Renal cortical epithelial cell (primary cell): ENCODE data around the gene GLRX3. TPM values are rescaled to one million over a fixed set of nuclear protein-coding genes. Genes with fewer than 3 reads are reported as not detected.
"Not testable (repeated sequence)": the region's sequence is repeated elsewhere in the genome, so short reads cannot be mapped to it uniquely, and the experiment has no call there.

ENCODE experiments used
- DNase-seq: peaks from one replicate; pipeline ENCODE4 v3.0.0-alpha.2; 2011; ENCODE audit warnings: low read depth
- total RNA-seq: library from RNA; depleted of rRNA; stranded (reverse); fragments of >200 nt; gene quantifications from 2 replicates; pipeline ENCODE4 v1.2.3, GENCODE V29; 2014

Gene GLRX3
- 83.9 and 154 TPM in 2 replicates for total RNA-seq

DNA sequence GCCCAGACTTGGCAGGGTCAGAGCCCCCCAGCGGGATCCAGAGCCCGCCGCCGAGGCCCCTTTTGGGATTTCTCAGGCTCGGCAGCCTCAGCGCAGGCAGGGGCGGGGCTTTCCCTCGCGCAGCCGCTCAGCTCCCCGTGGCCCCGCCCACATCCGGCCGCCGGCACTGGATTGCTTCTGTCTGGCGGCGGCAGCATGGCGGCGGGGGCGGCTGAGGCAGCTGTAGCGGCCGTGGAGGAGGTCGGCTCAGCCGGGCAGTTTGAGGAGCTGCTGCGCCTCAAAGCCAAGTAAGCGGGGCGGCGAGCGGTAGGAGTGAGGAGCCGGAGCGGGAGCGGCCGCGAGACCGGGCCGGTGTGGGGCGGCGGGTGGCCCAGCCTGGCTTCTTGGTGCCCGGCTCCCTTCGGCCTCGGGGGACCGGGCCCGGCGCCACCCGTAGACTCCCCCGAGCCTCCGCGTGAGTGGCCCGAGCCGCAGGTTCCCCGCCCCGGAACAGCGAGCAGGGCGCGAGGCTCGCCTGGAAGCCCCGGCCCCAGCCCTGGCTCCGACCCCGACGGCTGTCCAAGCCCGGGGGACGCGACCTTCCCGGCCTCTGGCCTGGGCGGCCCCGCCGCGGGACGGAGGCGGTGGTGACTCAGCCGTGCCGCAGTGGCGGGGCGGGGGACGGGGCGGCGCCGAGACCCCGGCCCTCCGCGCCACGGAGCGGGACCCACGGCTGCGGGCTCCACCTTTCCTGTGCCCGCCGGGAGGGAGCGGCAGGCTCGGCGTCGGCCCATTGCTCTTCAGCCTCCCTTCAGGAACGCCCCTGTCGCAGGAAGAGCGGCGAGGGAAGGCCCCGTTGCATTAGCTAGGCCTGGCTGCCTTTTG lies at the start of gene GLRX3:
Gene GLRX3, plus strand, starts transcription at position 166 of the 864 bp plus-strand sequence. Its CDS starts 30 bp downstream, at position 196.
- peak; percentile 34 for DNase-seq

DNA sequence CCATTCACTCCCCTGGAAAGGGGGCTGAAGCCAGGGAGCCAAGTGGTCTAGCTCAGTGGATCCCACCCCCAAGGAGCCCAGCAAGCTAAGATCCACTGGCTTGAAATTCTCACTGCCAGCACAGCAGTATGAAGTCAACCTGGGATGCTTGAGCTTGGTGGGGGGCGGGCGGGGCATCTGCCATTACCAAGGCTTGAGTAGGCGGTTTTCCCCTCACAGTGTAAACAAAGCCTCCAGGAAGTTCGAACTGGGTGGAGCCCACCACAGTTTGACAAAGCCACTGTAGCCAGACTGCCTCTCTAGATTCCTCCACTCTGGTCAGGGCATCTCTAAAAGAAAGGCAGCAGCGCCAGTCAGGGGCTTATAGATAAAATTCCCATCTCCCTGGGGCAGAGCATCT lies 45.6 kb upstream of the GLRX3 start:
- DNase-seq: not testable (repeated sequence)

DNA sequence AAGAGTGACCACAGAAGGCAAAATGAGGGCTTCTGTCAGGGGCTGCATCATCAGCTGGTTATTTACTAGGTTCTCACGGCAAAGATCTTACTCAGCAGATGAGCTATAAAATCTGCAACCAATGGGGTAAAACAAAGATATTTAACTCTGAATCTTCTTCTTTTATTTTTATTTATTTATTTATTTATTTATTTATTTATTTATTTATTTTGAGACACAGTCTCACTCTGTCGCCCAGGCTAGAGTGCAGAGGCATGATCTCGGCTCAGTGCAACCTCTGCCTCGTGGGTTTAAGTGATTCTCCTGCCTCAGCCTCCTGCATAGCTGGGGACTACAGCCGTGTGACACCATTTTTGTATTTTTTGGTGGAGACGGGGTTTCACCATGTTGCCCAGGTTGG lies 36.8 kb upstream of the GLRX3 start:
- DNase-seq: no peak

DNA sequence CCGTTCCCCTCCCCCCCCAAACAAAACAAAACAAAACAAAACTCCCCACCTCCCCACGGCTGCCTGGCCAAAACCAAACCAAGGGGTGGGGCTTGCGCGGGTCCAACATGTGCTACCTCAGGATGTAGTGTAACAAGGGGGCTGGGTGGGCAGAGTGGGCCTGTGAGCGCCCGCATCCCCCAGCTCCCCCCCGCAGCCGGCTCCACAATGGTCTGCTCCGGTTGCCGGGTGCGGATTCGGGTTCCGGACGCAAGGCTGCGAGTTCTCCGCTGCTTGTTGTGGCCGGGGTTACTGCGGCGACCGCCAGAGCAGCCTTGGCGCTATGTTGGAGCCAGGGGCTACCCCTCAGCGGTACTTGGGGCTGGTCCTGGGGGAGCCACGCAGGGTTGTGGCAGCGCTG lies 30.5 kb upstream of the GLRX3 start:
- DNase-seq: no peak

DNA sequence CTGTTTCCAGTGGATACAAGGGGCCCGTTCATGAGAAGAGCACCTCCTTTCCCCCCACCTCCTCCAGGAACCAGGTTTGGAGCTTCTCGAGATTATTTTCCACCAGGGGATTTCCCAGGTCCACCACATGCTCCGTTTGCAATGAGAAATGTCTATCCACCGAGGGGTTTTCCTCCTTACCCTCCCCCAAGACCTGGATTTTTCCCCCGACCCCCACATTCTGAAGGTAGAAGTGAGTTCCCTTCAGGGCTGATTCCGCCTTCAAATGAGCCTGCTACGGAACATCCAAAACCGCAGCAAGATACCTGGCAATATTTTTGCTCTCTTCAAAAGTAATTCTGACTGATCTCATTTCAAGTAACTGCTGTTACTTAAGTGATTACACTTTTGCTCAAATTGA lies 28.0 kb upstream of the GLRX3 start:
- DNase-seq: not testable (repeated sequence)

DNA sequence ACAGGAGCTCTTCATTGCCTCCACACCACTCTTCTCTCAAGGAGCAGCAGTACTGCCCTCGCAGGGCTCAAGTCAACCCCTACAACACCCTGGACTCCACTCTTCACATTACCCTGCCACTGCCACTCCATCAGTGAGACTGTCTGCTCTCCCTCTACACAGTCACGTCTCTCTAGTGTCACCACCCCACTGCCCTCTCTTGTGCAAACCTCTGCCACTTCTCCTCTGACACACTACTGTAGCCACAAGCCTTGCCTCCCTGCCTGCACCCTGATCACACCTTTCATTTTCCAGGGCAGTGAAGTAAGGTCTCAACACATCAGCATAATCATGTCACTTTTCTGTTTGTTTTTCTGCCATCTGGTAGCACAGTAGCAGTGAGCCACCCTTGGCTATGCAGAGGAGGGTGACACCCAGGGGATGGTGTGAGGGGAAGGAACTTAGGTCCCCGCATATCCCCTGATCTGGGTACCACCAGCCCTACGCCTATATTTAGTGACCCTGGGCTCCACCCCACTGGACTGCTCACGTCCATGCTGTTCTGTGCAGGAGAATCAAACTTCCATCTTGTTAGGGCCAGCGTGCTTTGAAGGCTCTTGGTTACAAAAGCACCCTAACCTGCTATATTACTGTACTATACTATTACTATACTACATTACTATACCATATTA lies 27.1 kb upstream of the GLRX3 start:
- no peak for DNase-seq

DNA sequence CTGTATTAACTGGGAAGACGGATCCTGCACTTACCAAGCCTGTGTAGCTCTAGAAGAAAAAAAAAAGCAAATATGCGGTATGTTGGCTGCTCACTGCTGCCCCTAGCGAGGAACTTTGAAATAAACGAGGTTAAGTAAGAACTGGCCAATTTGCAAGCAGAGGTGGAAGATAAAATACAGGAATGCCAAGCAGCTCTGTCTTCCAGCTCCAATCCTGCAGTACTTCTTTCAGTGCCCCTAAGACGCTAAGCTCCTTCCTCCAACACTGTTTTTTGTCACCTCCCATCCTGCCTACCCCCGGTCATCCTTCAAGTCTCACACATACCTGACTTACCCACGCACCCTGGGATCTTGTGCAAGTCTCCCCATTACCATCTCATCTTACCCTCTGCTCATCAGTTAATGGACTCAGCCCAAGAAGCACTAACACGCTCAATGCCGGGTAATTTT lies 26.4 kb upstream of the GLRX3 start:
- peak; percentile 84 for DNase-seq

DNA sequence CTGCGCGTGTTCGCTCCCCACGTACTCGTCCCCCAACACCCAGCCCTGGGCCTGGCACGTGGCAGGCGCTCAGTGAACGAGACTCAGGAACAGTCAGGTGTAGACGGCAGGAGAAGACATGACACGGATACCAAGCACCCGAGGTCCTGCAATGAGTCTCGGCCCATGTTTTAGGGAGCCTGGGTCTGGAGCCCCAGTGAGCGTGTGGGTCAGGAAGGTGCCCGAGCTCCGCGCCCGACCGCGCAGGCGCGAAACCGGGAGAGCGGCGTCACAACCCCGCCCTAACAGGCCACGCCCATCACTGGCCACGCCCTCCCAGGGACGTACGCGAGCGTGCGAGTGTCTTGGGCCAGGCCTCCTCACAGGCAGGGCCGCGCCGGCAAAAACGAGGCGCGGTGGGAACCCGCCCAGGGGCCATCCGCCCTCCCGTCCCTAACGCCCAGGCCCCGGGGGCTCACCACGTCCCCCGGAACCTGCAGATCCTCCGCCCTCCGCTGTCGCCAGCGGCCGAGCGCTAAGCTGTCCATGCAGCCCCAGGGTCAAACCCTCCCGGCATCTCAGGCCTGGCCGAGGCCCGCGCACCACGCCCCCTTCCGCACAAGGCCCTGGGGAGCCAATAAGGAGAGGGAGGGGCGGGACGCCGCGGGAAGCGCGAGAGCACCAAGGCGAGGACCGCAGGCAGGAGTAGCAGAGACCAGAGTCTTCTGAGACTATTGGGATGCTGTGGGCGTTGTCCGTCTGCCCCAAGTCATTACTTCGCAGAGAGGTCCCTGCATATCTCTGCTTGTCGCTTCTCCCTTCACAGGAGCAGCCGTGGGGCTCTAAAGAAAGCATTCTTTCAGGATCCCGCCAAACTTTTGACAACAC lies 25.7 kb upstream of the GLRX3 start, which contains the start of gene C10orf143:
Gene C10orf143, minus strand, starts transcription at position 585 of the 867 bp plus-strand sequence. Its CDS starts 58 bp downstream, at position 527.
- DNase-seq: peak; percentile 89

DNA sequence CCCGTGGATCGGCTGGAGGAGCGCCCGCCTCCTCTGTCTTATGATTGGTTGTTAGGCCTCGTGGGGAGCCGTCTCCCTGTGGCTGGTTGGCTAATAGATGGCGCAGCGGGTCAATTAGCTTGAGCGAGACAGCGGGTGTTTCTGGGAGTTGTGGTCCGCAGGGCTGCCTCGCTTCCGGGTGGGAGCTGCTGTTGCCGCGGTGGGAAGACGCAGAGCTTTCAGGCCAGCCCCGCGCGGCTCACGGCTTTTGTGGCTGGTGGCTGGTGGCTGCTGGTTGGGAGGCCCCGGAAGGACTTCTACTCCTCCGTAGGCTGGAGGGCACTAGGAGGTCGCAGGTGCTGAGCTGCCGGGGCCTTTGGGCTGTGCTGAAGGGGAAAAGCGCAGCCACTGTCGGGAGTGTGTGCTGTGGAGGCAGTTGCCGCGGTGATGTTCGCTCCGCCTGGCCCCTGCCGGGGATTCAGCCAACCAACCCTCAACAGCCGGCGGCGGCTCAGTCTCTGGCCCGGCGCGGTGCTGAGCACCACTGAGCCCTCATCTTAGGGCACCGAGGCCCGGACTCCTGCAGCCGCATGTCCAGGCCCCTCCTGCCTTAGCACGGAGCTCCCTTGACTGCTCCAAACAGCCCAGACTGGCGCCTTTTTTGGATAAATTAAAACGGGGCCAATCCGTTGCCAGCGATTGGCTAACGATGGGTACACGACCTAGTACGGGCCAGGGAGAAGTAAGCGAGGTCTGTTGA lies 24.9 kb upstream of the GLRX3 start:
- peak; percentile 93 for DNase-seq

DNA sequence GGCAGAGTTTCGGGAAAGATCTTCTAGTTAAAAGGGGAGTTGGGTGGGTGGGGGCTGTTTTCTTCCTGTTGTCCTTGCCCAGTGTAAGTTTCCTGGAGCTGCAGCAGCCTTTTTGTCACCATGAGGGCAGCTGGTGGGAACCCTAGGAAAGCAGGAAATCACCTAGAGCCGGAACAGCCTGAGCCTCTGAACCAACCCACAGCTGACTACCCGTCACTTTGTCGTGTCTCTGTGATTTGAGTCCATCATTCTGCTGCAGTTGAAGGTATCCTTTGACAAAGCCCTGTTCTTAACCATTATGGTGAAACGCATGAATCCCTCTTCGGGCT lies 24.4 kb upstream of the GLRX3 start:
- no peak for DNase-seq

DNA sequence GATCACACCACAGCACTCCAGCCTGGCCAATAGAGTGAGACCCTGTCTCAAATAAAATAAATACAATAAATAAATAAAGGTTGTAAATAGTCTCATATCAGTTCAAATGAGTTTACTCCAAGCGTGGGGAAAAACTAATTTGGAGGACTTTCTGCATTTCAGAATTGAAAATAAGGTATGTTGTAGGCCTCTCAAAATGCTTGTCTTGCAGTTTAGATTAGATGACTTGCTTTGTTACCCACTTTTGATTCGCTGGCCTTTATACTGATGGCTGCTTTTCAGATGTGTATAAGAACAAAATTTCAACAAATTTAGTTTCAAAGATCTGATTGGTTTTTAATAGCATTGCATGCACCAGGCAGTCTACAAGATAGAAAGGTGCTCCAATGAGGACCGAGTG lies 23.4 kb upstream of the GLRX3 start:
- DNase-seq: no peak

DNA sequence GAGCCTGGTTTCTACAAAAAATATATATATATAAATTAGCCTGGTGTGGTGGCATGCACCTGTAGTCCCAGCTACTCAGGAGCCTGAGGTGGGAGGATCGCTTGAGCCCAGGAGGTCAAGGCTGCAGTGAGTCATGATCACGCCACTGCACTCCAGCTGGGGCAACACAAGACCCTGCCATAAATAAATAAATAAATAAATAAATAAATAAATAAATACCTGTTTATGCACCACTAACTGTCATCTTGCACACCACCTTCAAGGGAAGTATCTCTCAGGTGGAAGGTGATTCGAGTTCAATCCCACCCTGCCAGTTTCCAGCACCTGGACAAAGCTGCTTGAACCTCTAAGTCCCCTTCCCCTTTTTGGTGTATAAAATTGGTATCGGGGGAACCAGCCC lies 19.2 kb upstream of the GLRX3 start:
- DNase-seq: not testable (repeated sequence)

DNA sequence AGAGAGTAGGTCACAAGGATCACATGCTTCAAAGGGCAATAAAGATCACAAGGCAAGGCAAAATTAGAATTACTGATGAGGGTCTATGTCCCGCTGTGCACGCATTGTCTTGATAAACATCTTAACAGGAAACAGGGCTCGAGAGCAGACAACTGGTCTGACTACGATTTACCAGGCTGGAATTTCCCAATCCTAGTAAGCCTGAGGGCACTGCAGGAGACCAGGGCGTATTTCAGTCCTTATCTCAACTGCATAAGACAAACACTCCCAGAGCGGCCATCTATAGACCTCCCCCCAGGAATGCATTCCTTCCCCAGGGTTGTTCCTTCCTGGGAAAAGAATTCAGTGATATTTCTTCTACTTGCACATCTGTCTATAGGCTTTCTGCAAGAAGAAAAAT lies 18.7 kb upstream of the GLRX3 start:
- not testable (repeated sequence) for DNase-seq

DNA sequence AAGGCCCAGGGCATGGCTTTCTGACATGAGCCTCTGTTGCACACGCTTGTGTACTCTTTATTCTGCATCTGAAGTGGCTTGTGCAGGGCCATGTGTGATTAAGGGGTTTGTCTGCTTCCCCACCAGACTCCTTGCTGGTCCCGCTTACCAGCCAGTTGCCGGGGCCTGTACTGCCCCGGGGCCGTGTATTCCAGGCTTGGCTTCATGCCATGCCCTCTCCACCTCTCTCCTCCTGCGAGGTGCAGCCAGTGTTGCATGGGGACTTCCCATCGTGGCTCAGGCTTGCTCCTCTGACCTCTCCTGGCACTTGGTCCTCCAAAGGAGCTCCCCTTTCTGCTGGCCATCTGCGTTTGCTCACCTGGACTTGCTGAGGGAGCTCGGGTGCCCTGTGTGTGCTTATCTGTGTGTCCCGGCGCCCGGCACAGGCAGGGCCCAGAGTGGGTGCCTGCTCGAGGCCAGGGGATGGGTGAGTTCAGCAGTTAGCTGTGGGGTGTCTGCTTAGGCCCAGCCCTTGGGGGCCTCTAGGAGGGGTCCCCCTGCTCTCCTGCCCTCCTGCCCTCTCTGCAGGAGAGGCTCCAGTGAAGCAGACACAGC lies 14.6 kb upstream of the GLRX3 start:
- no peak for DNase-seq

DNA sequence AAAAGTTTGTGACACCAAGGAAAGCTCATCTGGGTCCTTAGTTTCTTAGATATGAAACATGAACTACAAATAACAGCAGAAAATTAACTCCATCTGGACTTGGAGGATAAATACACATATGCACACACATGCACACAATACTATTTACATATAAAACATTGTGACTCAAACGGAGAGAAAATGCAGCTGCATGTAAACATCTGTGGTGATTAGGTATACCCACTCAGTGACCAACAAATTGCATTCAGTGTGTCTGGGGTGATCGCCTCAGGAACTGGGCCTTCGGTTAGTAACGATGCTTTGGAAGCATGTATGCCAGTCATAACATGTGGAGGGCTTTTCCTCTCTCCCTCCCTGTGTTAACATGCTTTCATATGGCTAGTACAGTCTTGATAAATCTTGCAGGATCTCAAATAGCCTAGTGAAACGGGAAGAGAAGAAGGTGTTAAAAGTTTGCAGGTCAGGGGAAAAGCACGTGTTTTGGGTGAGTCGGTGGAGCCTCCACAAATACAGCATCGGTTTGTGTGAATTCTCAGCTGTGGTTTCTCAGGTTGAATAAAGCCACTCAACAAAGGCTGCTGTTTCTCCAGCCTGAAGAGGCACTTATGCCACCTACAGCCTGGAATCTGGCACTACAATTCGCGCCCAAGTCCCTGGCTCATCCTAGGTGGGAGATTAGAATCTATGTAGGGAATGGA lies 8.7 kb upstream of the GLRX3 start:
- peak; percentile 76 for DNase-seq

DNA sequence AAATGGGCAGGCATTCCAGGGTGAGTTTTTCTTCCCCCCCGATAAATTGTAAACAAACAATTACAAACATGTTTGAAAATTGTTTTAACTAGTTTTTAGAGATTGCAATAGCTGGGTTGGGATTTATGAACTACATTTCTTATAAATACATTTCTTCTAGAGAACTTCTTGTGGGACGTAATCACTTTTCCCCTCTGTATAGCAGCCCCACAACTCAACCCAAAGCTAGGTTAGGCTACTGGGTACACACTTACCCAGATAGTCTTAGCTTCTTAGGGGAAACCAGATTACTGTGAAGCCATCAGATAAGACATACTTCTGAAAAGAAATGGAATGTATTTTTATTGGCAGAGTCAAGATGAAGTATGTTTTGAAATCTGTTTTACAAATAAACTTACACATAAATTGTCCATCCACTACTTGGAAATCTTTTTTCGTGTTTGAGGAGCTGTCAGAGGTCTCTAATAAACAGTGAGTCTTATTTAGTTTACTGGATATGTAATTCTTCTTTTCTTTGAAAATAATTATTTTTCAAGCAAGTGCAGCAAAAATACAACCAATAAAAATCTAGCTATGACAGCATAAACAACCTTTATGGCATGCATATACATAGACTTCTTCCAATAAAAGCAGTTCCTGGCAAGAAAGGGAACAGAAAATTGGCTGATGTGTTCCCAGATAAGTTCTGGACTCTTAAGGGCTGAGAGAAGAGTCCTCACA lies 8.0 kb upstream of the GLRX3 start:
- DNase-seq: no peak

DNA sequence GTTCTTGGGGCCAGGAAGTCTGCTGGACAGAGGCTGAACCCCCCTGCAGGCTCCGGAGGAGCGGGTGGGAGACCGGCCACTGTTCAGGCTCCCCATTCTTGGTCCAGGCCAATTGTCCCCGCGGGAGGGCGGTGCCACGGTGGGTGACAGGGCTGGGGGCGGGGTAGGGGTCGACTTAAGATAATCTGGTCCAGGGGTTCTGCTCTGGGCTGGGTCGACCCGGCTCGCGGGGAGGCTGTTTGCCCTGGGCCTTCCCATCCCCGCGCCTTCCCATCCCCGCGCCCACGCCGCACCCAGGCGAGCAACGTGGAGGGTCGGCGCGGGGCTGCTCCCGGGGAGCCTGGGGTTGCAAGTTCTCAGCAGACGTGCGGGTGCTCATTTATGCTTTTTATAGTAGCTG lies 7.3 kb upstream of the GLRX3 start:
- no peak for DNase-seq

DNA sequence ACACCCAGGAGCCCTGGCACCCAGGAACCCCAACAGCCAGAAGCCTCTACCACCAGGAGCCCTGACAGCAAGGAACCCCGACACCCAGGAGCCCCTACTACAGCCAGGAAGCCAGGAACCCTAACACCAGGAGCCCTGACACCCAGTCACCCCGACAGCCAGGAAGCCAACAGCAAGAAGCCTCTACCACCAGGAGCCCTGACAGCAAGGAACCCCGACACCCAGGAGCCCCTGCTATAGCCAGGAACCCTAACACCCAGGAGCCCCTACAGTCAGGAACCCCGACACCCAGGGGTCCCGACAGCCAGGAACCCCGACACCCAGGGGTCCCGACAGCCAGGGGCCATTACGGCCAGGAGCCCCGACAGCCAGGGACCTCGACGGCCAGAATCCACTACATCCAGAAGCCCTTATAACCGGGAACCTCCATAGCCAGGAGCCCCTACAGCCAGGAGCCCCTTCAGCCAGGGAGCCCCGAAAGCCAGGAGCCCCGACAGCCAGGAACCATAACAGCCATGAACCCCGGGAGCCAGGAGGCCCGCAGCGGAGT lies 440 bp upstream of the GLRX3 start:
- DNase-seq: no peak

DNA sequence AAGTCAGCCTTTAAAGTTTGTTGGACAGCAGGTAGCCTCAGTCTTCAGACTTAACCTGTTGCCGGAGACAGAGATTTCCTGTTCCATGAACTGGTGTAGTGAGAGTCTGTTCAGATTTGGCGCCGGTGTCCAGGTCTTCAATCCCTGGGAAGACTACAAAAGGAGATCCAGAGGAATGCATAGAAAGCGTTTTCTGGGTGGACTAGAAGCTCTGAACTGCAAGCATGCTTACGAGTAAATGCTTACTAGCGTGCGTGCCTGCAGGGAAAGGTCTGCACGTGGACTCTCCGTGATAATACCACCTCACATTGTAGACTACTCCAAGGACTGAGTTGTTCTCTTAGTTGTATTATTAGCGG lies 878 bp downstream of the GLRX3 start:
- DNase-seq: peak; percentile 43
